ENCODE data around the gene DDC. TPM values are rescaled to one million over a fixed set of nuclear protein-coding genes. Genes with fewer than 3 reads are reported as not detected.
"Not testable (repeated sequence)": the region's sequence is repeated elsewhere in the genome, so short reads cannot be mapped to it uniquely, and the experiment has no call there.

The DDC gene
- total and polyA plus RNA-seq, 5 donors: 0.41 to 0.50 TPM; not detected in 3

GRCh38 chr7:50467817-50468610 is 97.2 kb downstream of the DDC start:
- Histone ChIP-seq H3K27ac (ENCODE audit: low read length) (no peak overlapping the region), H3K4me1 (ENCODE audit: control insufficient read depth, insufficient read depth, low read length) (no peaks in the 10 kb centered on the region), H3K4me3 (ENCODE audit: low read length) (no peak overlapping the region), H3K27me3 (ENCODE audit: control insufficient read depth, insufficient read depth) (no peaks in the 10 kb centered on the region), H3K9me3 (ENCODE audit: control insufficient read depth, low read length) (no peaks in the 10 kb centered on the region)
- ATAC-seq (peak; percentile 89 to 91), DNase-seq (peak; percentile 82 to 94 (median 91))
- WGBS: 10% methylated on average over 30 of the region's 30 CpGs
- intact Hi-C loops (cut with DNase I): loop anchor here (5.0 to 10.0 kb wide), 7 partner anchors 137 to 897 kb away; no protein-coding TSS in a partner anchor

- ATAC-seq (no peak), DNase-seq (no peak)
- H3K4me3 ChIP-seq (ENCODE audit: low read length): no peak overlapping the region
- intact Hi-C loops (cut with DNase I): loop anchor here (5.0 to 10.0 kb wide), 7 partner anchors 138 to 898 kb away; no protein-coding TSS in a partner anchor
- H3K4me1 ChIP-seq (ENCODE audit: control insufficient read depth, insufficient read depth, low read length): no peaks in the 10 kb centered on the region
- no peaks in the 10 kb centered on the region for H3K27me3 ChIP-seq (ENCODE audit: control insufficient read depth, insufficient read depth)
- WGBS: 97% methylated on average over 11 of the region's 11 CpGs
- H3K9me3 ChIP-seq (ENCODE audit: control insufficient read depth, low read length): no peaks in the 10 kb centered on the region
- H3K27ac ChIP-seq (ENCODE audit: low read length): no peak overlapping the region
These were observed 98.2 kb downstream of the DDC start for GRCh38 chr7:50466815-50467585.

- ATAC-seq (no peak), DNase-seq (no peak)
- intact Hi-C loops (cut with DNase I): loop anchor here in 3 of 4 donors (10.0 kb wide), 4 partner anchors 142 to 902 kb away; no protein-coding TSS in a partner anchor
- no peak overlapping the region for H3K4me3 ChIP-seq (ENCODE audit: low read length)
- H3K4me1 ChIP-seq (ENCODE audit: control insufficient read depth, insufficient read depth, low read length): no peaks in the 10 kb centered on the region
- 91% methylated on average over 13 of the region's 13 CpGs for WGBS
- no peaks in the 10 kb centered on the region for H3K9me3 ChIP-seq (ENCODE audit: control insufficient read depth, low read length)
- H3K27me3 ChIP-seq (ENCODE audit: control insufficient read depth, insufficient read depth): no peaks in the 10 kb centered on the region
- H3K27ac ChIP-seq (ENCODE audit: low read length): no peak overlapping the region
These were observed 102.2 kb downstream of the DDC start for GRCh38 chr7:50463035-50463434.

- Histone ChIP-seq H3K4me1 (ENCODE audit: control insufficient read depth, insufficient read depth, low read length) (no peaks in the 10 kb centered on the region), H3K4me3 (ENCODE audit: low read length) (no peak overlapping the region), H3K27me3 (ENCODE audit: control insufficient read depth, insufficient read depth) (no peaks in the 10 kb centered on the region), H3K27ac (ENCODE audit: low read length) (no peak overlapping the region), H3K9me3 (ENCODE audit: control insufficient read depth, low read length) (no peaks in the 10 kb centered on the region)
- intact Hi-C loops (cut with DNase I): loop anchor here in 3 of 4 donors (10.0 kb wide), 4 partner anchors 142 to 902 kb away; no protein-coding TSS in a partner anchor
- ATAC-seq: no peak
- DNase-seq: no peak
- WGBS: 75% methylated on average over 4 of the region's 4 CpGs
These were observed 102.8 kb downstream of the DDC start for GRCh38 chr7:50462361-50462760.

GRCh38 chr7:50461695-50462094 is 103.5 kb downstream of the DDC start:
- DNase-seq (no peak), ATAC-seq (no peak)
- Histone ChIP-seq H3K27ac (ENCODE audit: low read length) (no peak overlapping the region), H3K4me3 (ENCODE audit: low read length) (no peak overlapping the region), H3K27me3 (ENCODE audit: control insufficient read depth, insufficient read depth) (no peaks in the 10 kb centered on the region), H3K4me1 (ENCODE audit: control insufficient read depth, insufficient read depth, low read length) (peaks cover under 1% of the 10 kb centered on the region), H3K9me3 (ENCODE audit: control insufficient read depth, low read length) (no peaks in the 10 kb centered on the region)
- 93% methylated on average over 1 of the region's 1 CpG for WGBS
- intact Hi-C loops (cut with DNase I): loop anchor here in 3 of 4 donors (10.0 kb wide), 4 partner anchors 143 to 903 kb away; no protein-coding TSS in a partner anchor

- H3K4me1 ChIP-seq (ENCODE audit: control insufficient read depth, insufficient read depth, low read length); intact Hi-C loops (cut with DNase I); DNase-seq; ATAC-seq; H3K27me3 ChIP-seq (ENCODE audit: control insufficient read depth, insufficient read depth); H3K27ac ChIP-seq (ENCODE audit: low read length); H3K4me3 ChIP-seq (ENCODE audit: low read length); H3K9me3 ChIP-seq (ENCODE audit: control insufficient read depth, low read length): not testable (repeated sequence)
- 97% methylated on average over 27 of the region's 27 CpGs for WGBS
These were observed 106.0 kb downstream of the DDC start for GRCh38 chr7:50459183-50459582.

GRCh38 chr7:50458651-50459050 is 106.6 kb downstream of the DDC start:
- intact Hi-C loops (cut with DNase I); H3K9me3 ChIP-seq (ENCODE audit: control insufficient read depth, low read length); ATAC-seq; H3K27ac ChIP-seq (ENCODE audit: low read length); H3K27me3 ChIP-seq (ENCODE audit: control insufficient read depth, insufficient read depth); H3K4me1 ChIP-seq (ENCODE audit: control insufficient read depth, insufficient read depth, low read length); H3K4me3 ChIP-seq (ENCODE audit: low read length); DNase-seq: not testable (repeated sequence)
- WGBS: 86% methylated on average over 3 of the region's 4 CpGs

- ATAC-seq (no peak), DNase-seq (no peak)
- WGBS: 76% methylated on average over 3 of the region's 3 CpGs
- intact Hi-C loops (cut with DNase I): no loop called here
- Histone ChIP-seq H3K27me3 (ENCODE audit: control insufficient read depth, insufficient read depth) (no peaks in the 10 kb centered on the region), H3K9me3 (ENCODE audit: control insufficient read depth, low read length) (no peaks in the 10 kb centered on the region), H3K27ac (ENCODE audit: low read length) (no peak overlapping the region), H3K4me1 (ENCODE audit: control insufficient read depth, insufficient read depth, low read length) (peaks cover 1% of the 10 kb centered on the region), H3K4me3 (ENCODE audit: low read length) (no peak overlapping the region)
These were observed 108.7 kb downstream of the DDC start for GRCh38 chr7:50456371-50457123.

- ATAC-seq (no peak), DNase-seq (no peak)
- Histone ChIP-seq H3K4me1 (ENCODE audit: control insufficient read depth, insufficient read depth, low read length) (peaks cover 1% of the 10 kb centered on the region), H3K9me3 (ENCODE audit: control insufficient read depth, low read length) (no peaks in the 10 kb centered on the region), H3K27me3 (ENCODE audit: control insufficient read depth, insufficient read depth) (no peaks in the 10 kb centered on the region), H3K4me3 (ENCODE audit: low read length) (no peak overlapping the region), H3K27ac (ENCODE audit: low read length) (no peak overlapping the region)
- intact Hi-C loops (cut with DNase I): no loop called here
These were observed 109.5 kb downstream of the DDC start for GRCh38 chr7:50455658-50456057.

- Histone ChIP-seq H3K27me3 (ENCODE audit: control insufficient read depth, insufficient read depth) (no peaks in the 10 kb centered on the region), H3K4me1 (ENCODE audit: control insufficient read depth, insufficient read depth, low read length) (peaks cover 1% of the 10 kb centered on the region), H3K9me3 (ENCODE audit: control insufficient read depth, low read length) (no peaks in the 10 kb centered on the region), H3K27ac (ENCODE audit: low read length) (no peak overlapping the region), H3K4me3 (ENCODE audit: low read length) (no peak overlapping the region)
- DNase-seq: no peak
- no peak for ATAC-seq
- intact Hi-C loops (cut with DNase I): no loop called here
- WGBS: 60% methylated on average over 5 of the region's 5 CpGs
These were observed 110.2 kb downstream of the DDC start for GRCh38 chr7:50454968-50455367.
